GDM1 (cell line): ENCODE measurements around the gene ZRANB3.

Experiments used
- DNase-seq: peaks from one replicate; lab custom pipeline; 2025; lab: John Stamatoyannopoulos, UW

ZRANB3 gene

DNA sequence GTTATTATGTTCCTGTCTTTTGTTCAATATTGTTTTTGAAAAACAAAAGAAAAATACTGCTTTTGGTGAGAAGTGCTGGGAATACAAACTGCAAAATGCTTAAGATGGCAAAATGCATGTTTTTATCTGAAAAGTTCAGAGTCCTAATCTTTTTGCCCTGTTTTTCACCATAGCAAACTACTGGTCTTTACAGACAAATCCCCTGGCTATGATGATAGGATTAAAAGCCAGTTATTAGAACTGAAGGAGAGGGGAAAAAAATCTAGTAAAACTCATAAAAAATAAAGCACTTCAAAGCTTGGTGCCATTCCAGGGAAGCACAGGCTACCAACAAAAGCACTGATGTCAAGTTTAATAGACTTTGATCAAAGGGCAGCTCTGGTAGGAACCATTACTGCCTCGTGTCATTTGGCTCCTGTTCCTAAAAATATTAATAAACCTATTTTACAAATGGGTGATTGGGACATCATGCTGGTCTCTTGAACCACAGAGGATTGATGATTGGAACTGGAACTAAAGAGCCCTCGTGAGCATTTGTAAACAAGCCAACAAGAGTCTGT lies 284.2 kb downstream of the ZRANB3 start:
- DNase-seq = no peak

GRCh38 chr2:135245071-135245470 lies 285.9 kb downstream of the ZRANB3 start:
- DNase-seq = no peak

GRCh38 chr2:135238651-135239050 lies 292.4 kb downstream of the ZRANB3 start:
- DNase-seq = no peak

GRCh38 chr2:135230150-135230549 lies 300.9 kb downstream of the ZRANB3 start:
- no peak for DNase-seq

GRCh38 chr2:135227386-135227785 lies 303.6 kb downstream of the ZRANB3 start:
- no peak for DNase-seq

DNA sequence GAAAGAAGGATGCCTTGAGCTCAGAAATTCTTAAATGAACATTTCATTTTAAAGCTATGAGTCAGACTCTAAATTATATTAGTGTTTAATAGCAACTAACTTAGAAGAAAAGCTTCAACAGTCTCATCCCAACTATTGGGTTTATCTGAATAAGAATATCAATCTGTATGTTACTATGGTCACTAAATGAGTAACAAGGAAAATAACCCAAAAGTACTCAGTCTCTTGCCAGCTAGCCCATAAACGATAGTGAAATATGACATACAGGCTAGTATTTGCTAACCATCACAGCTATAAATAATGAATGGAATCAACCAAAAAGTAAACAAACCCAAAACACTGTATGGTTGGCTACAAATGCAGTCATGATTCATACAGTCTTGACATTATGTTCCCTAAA lies 304.1 kb downstream of the ZRANB3 start:
- DNase-seq = no peak

DNA sequence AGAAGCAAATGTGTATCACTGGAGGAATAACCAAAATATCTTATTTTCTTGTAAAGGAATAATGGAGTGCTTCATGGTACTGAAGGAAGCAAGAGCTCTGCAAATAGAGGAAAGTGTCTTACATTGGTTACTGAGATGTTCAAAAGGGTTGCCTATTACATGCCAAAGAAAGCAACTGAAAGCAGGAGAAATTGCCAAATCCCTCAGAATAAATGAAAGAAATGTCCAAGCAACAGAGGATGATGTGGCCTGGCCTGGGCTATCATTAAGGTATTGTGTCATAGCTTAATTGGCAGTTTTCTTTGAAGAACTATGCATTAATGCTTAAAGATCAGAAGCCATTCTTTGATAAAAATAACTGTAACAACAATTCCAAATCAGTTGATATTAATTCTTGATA lies 305.2 kb downstream of the ZRANB3 start:
- no peak for DNase-seq

- DNase-seq = no peak
Measured at GRCh38 chr2:135219226-135219625, 311.8 kb downstream of the ZRANB3 start.

GRCh38 chr2:135218426-135218825 lies 312.6 kb downstream of the ZRANB3 start:
- no peak for DNase-seq

DNA sequence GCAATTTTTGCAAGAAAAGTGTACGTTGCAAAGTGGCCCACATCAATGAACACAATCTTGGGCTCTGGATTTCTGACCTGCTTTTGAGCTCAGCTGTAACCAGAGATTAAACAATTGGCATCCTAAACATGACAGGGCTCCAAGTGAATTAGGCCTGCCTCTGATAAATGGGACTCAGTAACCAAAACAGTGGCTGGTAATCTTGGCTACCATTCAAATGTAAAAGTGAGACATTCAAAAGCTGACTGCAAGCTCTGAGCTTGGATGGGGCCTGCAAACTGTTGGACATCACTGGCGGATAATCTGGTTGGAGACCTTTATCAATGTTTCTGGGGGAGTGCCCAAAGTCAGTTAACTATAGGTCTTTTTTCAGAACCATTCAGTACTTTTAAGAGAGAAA lies 318.3 kb downstream of the ZRANB3 start:
- no peak for DNase-seq

- no peak for DNase-seq
Measured at GRCh38 chr2:135208016-135208415, 323.0 kb downstream of the ZRANB3 start.

- no peak for DNase-seq
Measured at GRCh38 chr2:135203944-135204343, 327.1 kb downstream of the ZRANB3 start.

- no peak for DNase-seq
Measured at GRCh38 chr2:135202751-135203150, 328.3 kb downstream of the ZRANB3 start.

DNA sequence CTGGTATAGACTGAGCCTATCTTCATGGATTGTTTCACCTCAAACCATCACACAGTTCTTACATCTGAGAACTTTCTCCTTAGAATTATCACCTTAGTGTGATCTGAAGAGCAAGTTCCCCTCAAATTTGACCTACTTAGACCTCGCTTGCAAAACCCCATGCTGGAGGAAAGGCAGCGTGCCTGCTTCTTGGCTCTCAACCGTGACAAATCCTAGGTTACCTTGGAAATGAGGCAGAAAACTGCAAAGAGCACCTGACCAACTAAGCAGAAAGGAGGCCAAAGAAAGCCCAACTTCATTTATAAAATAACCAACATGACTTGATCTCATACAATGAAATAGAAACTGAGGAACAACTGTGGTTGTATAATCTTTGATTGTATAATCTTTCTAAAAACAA lies 332.5 kb downstream of the ZRANB3 start:
- no peak for DNase-seq

- DNase-seq = no peak
Measured at GRCh38 chr2:135190799-135191198, 340.2 kb downstream of the ZRANB3 start.

GRCh38 chr2:135189148-135189547 lies 341.9 kb downstream of the ZRANB3 start:
- DNase-seq = no peak

- DNase-seq = no peak
Measured at GRCh38 chr2:135187270-135187669, 343.7 kb downstream of the ZRANB3 start.

GRCh38 chr2:135186054-135186453 lies 345.0 kb downstream of the ZRANB3 start:
- no peak for DNase-seq

- DNase-seq = no peak
Measured at GRCh38 chr2:135183822-135184221, 347.2 kb downstream of the ZRANB3 start.

DNA sequence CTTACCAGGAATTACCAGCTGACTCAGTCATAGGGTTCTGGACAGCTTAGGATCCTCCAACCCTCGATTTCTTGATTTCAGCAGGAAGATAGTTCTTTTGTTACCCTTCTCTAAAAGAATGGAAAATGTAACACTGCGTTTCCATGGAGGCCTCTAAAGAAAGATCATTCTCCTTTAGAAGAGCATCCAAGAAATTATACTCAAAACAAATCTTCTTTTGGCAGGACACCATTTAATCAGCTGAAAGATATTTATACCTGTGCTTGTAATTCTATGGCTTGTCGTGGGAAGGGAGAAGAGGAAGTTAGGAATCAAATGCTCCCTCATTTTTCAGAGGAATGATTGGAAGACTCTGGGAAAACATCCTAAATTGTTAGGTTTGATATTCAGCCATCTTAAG lies 348.4 kb downstream of the ZRANB3 start:
- no peak for DNase-seq

DNA sequence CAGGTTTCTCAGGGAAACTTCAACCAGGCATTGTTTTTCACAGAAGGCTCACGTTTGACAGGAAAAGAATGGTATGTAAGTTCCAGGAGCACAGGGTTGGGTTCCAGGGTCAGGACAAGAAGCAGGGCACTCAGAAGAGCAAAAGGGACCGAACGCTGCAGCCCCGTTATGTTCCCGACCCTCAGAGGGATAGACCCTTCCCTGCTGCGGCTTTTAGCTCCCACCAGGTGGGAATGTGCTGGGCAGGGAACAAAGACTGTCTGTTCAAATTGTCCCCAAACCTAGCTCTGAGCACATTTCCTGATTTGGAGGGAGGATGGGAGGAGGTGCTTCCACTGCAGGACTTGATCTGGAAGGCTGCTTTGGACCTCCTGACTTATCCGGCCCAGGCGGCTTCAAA lies 348.8 kb downstream of the ZRANB3 start:
- no peak for DNase-seq

DNA sequence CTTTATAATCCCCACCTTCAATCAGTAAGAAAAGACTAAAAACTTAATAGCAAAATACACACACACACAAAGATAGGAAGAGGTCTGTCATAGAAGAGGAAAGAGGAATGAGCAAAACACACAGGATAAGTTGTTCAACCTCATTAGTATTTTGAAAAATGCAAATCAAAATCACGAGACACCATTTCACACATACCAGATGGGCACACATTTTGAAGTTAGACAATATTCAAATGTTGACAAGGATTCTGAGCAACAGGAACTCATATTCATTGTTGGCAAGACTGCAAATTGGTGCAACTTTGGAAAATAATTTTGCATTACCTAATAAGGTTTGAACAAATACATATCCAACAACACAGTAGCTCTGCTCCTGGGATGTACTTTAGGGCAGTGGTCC lies 351.3 kb downstream of the ZRANB3 start:
- no peak for DNase-seq

GRCh38 chr2:135175177-135175576 lies 355.8 kb downstream of the ZRANB3 start:
- no peak for DNase-seq

- no peak for DNase-seq
Measured at GRCh38 chr2:135174810-135175093, 356.3 kb downstream of the ZRANB3 start.
